K562 (cell line): ENCODE results near the gene LAMTOR5. TPM values are rescaled to one million over a fixed set of nuclear protein-coding genes. Genes with fewer than 3 reads are reported as not detected.

ENCODE experiments used
- ATF3 ChIP-seq, 2 experiments: fragments of 450-650 bp in 1 of 2; sonication (generic) in 1 of 2; formaldehyde crosslinking in 1 of 2; IDR thresholded peaks in 1 of 2; conservative IDR thresholded peaks in 1 of 2; 2 replicates each; pipeline versions ENCODE4 v1.6.1 to v1.8.1; 2016 to 2023; ENCODE audit warnings: mild to moderate bottlenecking in 2 of 2, moderate library complexity in 2 of 2, inconsistent platforms in 1 of 2, missing genetic modification reagents in 1 of 2
- CBX8 ChIP-seq: fragments of 200-600 bp; sonication (generic); IDR thresholded peaks from 2 replicates; pipeline ENCODE4 v1.6.1; 2012; ENCODE audit warnings: borderline replicate concordance, mixed run types, low read depth, mild to moderate bottlenecking, moderate library complexity, mixed read lengths, low read length, control low read depth, inconsistent platforms; ENCODE audit not compliant: poor library complexity, severe bottlenecking; ENCODE audit errors: extremely low read depth
- CREB5 ChIP-seq: fragments of 250-450 bp; sonication (Bioruptor Pico); IDR thresholded peaks from 2 replicates; pipeline ENCODE4 v1.5.0; 2020; ENCODE audit warnings: mild to moderate bottlenecking
- JUN ChIP-seq, 2 experiments: sonication (generic) in 1 of 2; formaldehyde crosslinking in 1 of 2; IDR thresholded peaks; 2 replicates each; pipeline versions ENCODE4 v1.6.1 to v1.8.0; 2012 to 2022; ENCODE audit warnings: borderline replicate concordance in 2 of 2, mild to moderate bottlenecking in 2 of 2, improper control_type of control experiment in 1 of 2, low read depth in 1 of 2, low read length in 1 of 2, missing genetic modification reagents in 1 of 2
- MAX ChIP-seq: sonication (generic); formaldehyde crosslinking; IDR thresholded peaks from 2 replicates; pipeline ENCODE4 v1.9.0; 2022; ENCODE audit warnings: mild to moderate bottlenecking, missing genetic modification reagents
- MNT ChIP-seq, 2 experiments: fragments of 450-650 bp; conservative IDR thresholded peaks; 2 replicates each; pipeline ENCODE4 v1.6.1; 2017; ENCODE audit warnings: mild to moderate bottlenecking in 2 of 2, moderate library complexity in 2 of 2
- NCOA4 ChIP-seq: fragments of 450-650 bp; IDR thresholded peaks from 2 replicates; pipeline ENCODE4 v1.6.1; 2018; ENCODE audit warnings: mild to moderate bottlenecking; ENCODE audit not compliant: partially characterized antibody
- RBM34 ChIP-seq: fragments of 200-400 bp; formaldehyde crosslinking; IDR thresholded peaks from 2 replicates; pipeline ENCODE4 v1.6.1; 2018; ENCODE audit warnings: low read length, borderline replicate concordance; ENCODE audit not compliant: insufficient read depth
- SMARCA5 ChIP-seq: fragments of 450-650 bp; IDR thresholded peaks from 2 replicates; pipeline ENCODE4 v1.6.1; 2016
- SP1 ChIP-seq: sonication (generic); formaldehyde crosslinking; IDR thresholded peaks from 2 replicates; pipeline ENCODE4 v1.8.1; 2022; ENCODE audit warnings: mild to moderate bottlenecking, missing genetic modification reagents
- SRSF3 ChIP-seq: fragments of 200-400 bp; formaldehyde crosslinking; IDR thresholded peaks from 2 replicates; pipeline ENCODE4 v1.6.1; 2016; ENCODE audit warnings: mild to moderate bottlenecking, low read length, moderate library complexity; ENCODE audit not compliant: insufficient read depth
- TCF15 ChIP-seq: fragments of 250-450 bp; sonication (Bioruptor Pico); IDR thresholded peaks from 2 replicates; pipeline ENCODE4 v1.8.0; 2022; ENCODE audit warnings: moderate library complexity, mild to moderate bottlenecking, inconsistent platforms
- THAP7 ChIP-seq: fragments of 250-450 bp; sonication (Bioruptor Pico); IDR thresholded peaks from 2 replicates; pipeline ENCODE4 v1.5.0; 2021
- ZBTB34 ChIP-seq: fragments of 250-450 bp; sonication (Bioruptor Pico); IDR thresholded peaks from 2 replicates; pipeline ENCODE4 v1.8.0; 2021; ENCODE audit warnings: mild to moderate bottlenecking, moderate library complexity
- ZNF263 ChIP-seq: sonication (generic); formaldehyde crosslinking; IDR thresholded peaks from 2 replicates; pipeline ENCODE4 v1.8.0; 2022; ENCODE audit warnings: mild to moderate bottlenecking, missing genetic modification reagents, borderline replicate concordance
- ZNF384 ChIP-seq: IDR thresholded peaks from 2 replicates; pipeline ENCODE4 v1.6.1; 2012; ENCODE audit warnings: low read depth, low read length, improper control_type of control experiment
- polyA plus RNA-seq, 8 experiments: library from polyadenylated mRNA; depleted of rRNA in 4 of 8; stranded (reverse) in 5 of 8; unstranded in 3 of 8; fragments of >200 nt; fragmentation: Nextera tagmentation in 2 of 8; fragmentation: Illumina TruSeq in 1 of 8; extraction: Ambion mirVana in 2 of 8; extraction: Trizol in 1 of 8; gene quantifications; 2 replicates each; pipeline versions ENCODE4 v1.2.1 to v1.2.3, GENCODE V29; 2011 to 2014; ENCODE audit warnings: inconsistent platforms in 1 of 8, missing spikeins in 1 of 8
- total RNA-seq, 7 experiments: library from RNA; depleted of rRNA in 6 of 7; stranded (reverse); fragments of >200 nt in 6 of 7; fragmentation: Illumina TruSeq in 2 of 7; extraction: Trizol in 2 of 7; gene quantifications; 2 replicates each; pipeline versions ENCODE4 v1.2.1 to v1.2.3, GENCODE V29; 2011 to 2021; ENCODE audit warnings: low replicate concordance in 1 of 7

LAMTOR5 gene
- total and polyA plus RNA-seq, 9 of the 15 experiments (the other 6 are each of a cell fraction or from before 2014, with no cell fraction given), result 118 to 712 (median 241) TPM

- peak; percentile 64 for TF ChIP-seq ATF3 (IDR thresholded peaks at IDR 0.05)
- TF ChIP-seq ATF3 (CRISPR knock-in tag; conservative IDR thresholded peaks at IDR 0.05), result 0 out of 2 replicates have a peak, but pooled peaks have one; percentile 3
- TF ChIP-seq MNT (conservative IDR thresholded peaks at IDR 0.05), result no peak
- peak; percentile 55 for TF ChIP-seq ZNF384
- TF ChIP-seq MAX (CRISPR knock-in tag), result no peak
- TF ChIP-seq JUN (IDR thresholded peaks at IDR 0.05; ENCODE audit: borderline replicate concordance, low read depth, low read length), result peak; percentile 11; the same call in 1 of the 2 replicates
- no peak for TF ChIP-seq JUN (CRISPR knock-in tag; IDR thresholded peaks at IDR 0.05; ENCODE audit: borderline replicate concordance)
- no peak for TF ChIP-seq NCOA4
- no peak for TF ChIP-seq CREB5
- no peak for TF ChIP-seq ZBTB34 (CRISPR knock-in tag)
- TF ChIP-seq SP1 (CRISPR knock-in tag), result no peak
- TF ChIP-seq THAP7, result no peak
- no peak for TF ChIP-seq TCF15 (CRISPR knock-in tag)
- TF ChIP-seq ZNF263, result peak; percentile 51; the same call in 1 of the 2 replicates
- TF ChIP-seq RBM34, result no peak
- no peak for TF ChIP-seq SRSF3
- TF ChIP-seq CBX8, result no peak
- TF ChIP-seq SMARCA5, result peak; percentile 74
These were observed 994 bp upstream of the LAMTOR5 start (continued) for GRCh38 chr1:110408488-110408887.
